HepG2 (cell line): ENCODE measurements around the gene ATXN2. TPM values are rescaled to one million over a fixed set of nuclear protein-coding genes. Genes with fewer than 3 reads are reported as not detected.
A peak's percentile ranks its signal among the peaks of the same experiment; 100 is the strongest.

Experiments used
- ATRX ChIP-seq: sonication (generic); formaldehyde crosslinking; IDR thresholded peaks from 2 replicates; pipeline ENCODE4 v1.4.0; 2020; ENCODE audit warnings: missing genetic modification reagents, borderline replicate concordance
- CERS6 ChIP-seq: sonication (generic); formaldehyde crosslinking; IDR thresholded peaks from 2 replicates; pipeline ENCODE4 v1.5.0; 2020; ENCODE audit warnings: missing genetic modification reagents
- HDAC6 ChIP-seq: fragments of 200-600 bp; sonication (generic); IDR thresholded peaks from 2 replicates; pipeline ENCODE4 v1.7.0; 2017; ENCODE audit warnings: mild to moderate bottlenecking, antibody characterized with exemption, low read length, low read depth
- MBNL3 ChIP-seq: fragments of 250-450 bp; sonication (Bioruptor Pico); conservative IDR thresholded peaks from 2 replicates; pipeline ENCODE4 v1.8.0; 2022; ENCODE audit warnings: mild to moderate bottlenecking, inconsistent platforms
- MEF2D ChIP-seq: sonication (generic); formaldehyde crosslinking; IDR thresholded peaks from 2 replicates; pipeline ENCODE4 v1.5.1; 2020; ENCODE audit warnings: mild to moderate bottlenecking, missing genetic modification reagents
- NFE2 ChIP-seq: sonication (generic); formaldehyde crosslinking; IDR thresholded peaks from 2 replicates; pipeline ENCODE4 v1.4.0; 2020; ENCODE audit warnings: missing genetic modification reagents
- NR2F6 ChIP-seq, 2 experiments: IDR thresholded peaks; 2 replicates each; pipeline ENCODE4 v1.6.1; 2016; ENCODE audit warnings: antibody characterized with exemption in 1 of 2, mild to moderate bottlenecking in 1 of 2
- RARG ChIP-seq: sonication (generic); formaldehyde crosslinking; IDR thresholded peaks from 2 replicates; pipeline ENCODE4 v1.4.0; 2020; ENCODE audit warnings: low read depth, mild to moderate bottlenecking, missing genetic modification reagents
- SNAPC5 ChIP-seq: sonication (generic); formaldehyde crosslinking; IDR thresholded peaks from 2 replicates; pipeline ENCODE4 v1.8.1; 2023; ENCODE audit warnings: mild to moderate bottlenecking, missing genetic modification reagents, borderline replicate concordance
- SOX6 ChIP-seq, 2 experiments: fragments of 450-650 bp in 1 of 2; sonication (generic) in 1 of 2; formaldehyde crosslinking in 1 of 2; IDR thresholded peaks; 2 replicates each; pipeline versions ENCODE4 v1.4.0 to v1.6.1; 2017 to 2020; ENCODE audit warnings: antibody characterized with exemption in 1 of 2, mild to moderate bottlenecking in 1 of 2, missing genetic modification reagents in 1 of 2
- TFDP2 ChIP-seq: sonication (generic); formaldehyde crosslinking; IDR thresholded peaks from 2 replicates; pipeline ENCODE4 v1.4.0; 2020; ENCODE audit warnings: missing genetic modification reagents
- THAP11 ChIP-seq: IDR thresholded peaks from 2 replicates; pipeline ENCODE4 v1.6.1; 2016; ENCODE audit warnings: missing biosample characterization, missing genetic modification reagents
- ZFP62 ChIP-seq: sonication (generic); formaldehyde crosslinking; IDR thresholded peaks from 2 replicates; pipeline ENCODE4 v1.4.0; 2020; ENCODE audit warnings: missing genetic modification reagents
- ZNF274 ChIP-seq: sonication (generic); formaldehyde crosslinking; IDR thresholded peaks from 2 replicates; pipeline ENCODE4 v1.5.1; 2020; ENCODE audit warnings: mild to moderate bottlenecking, missing genetic modification reagents
- ZNF333 ChIP-seq: sonication (generic); formaldehyde crosslinking; IDR thresholded peaks from 2 replicates; pipeline ENCODE4 v1.4.0; 2020; ENCODE audit warnings: mild to moderate bottlenecking, missing genetic modification reagents, borderline replicate concordance
- ZNF383 ChIP-seq: sonication (generic); formaldehyde crosslinking; IDR thresholded peaks from 2 replicates; pipeline ENCODE4 v1.4.0; 2020; ENCODE audit warnings: missing genetic modification reagents, mild to moderate bottlenecking, borderline replicate concordance
- ZNF446 ChIP-seq: sonication (generic); formaldehyde crosslinking; IDR thresholded peaks from 2 replicates; pipeline ENCODE4 v1.5.0; 2020; ENCODE audit warnings: mild to moderate bottlenecking, missing genetic modification reagents
- ZNF570 ChIP-seq: sonication (generic); formaldehyde crosslinking; IDR thresholded peaks from 2 replicates; pipeline ENCODE4 v1.4.0; 2020; ENCODE audit warnings: mild to moderate bottlenecking, missing genetic modification reagents, borderline replicate concordance
- ZNF574 ChIP-seq: sonication (generic); formaldehyde crosslinking; IDR thresholded peaks from 2 replicates; pipeline ENCODE4 v1.4.0; 2020; ENCODE audit warnings: missing genetic modification reagents
- ZNF768 ChIP-seq: sonication (generic); formaldehyde crosslinking; IDR thresholded peaks from 2 replicates; pipeline ENCODE4 v1.4.0; 2020; ENCODE audit warnings: missing genetic modification reagents
- ZNF781 ChIP-seq: sonication (generic); formaldehyde crosslinking; IDR thresholded peaks from 2 replicates; pipeline ENCODE4 v1.5.1; 2020; ENCODE audit warnings: borderline replicate concordance, mild to moderate bottlenecking, missing genetic modification reagents; ENCODE audit errors: not compliant biosample characterization
- ZSCAN12 ChIP-seq: sonication (generic); formaldehyde crosslinking; IDR thresholded peaks from 2 replicates; pipeline ENCODE4 v1.9.0; 2021; ENCODE audit warnings: mild to moderate bottlenecking, missing genetic modification reagents
- ZSCAN31 ChIP-seq: sonication (generic); formaldehyde crosslinking; IDR thresholded peaks from 2 replicates; pipeline ENCODE4 v1.5.0; 2020; ENCODE audit warnings: low read depth, mild to moderate bottlenecking, missing genetic modification reagents
- polyA plus RNA-seq, 8 experiments: library from polyadenylated mRNA; depleted of rRNA in 3 of 8; stranded (reverse) in 7 of 8; unstranded in 1 of 8; fragments of >200 nt; fragmentation: Illumina TruSeq in 4 of 8; extraction: Trizol in 4 of 8; gene quantifications; 2 replicates each; pipeline versions ENCODE4 v1.2.1 to v1.2.3, GENCODE V29; 2011 to 2016; ENCODE audit warnings: low read depth in 4 of 8, missing spikeins in 1 of 8, mixed read lengths in 1 of 8; ENCODE audit not compliant: insufficient read depth in 1 of 8
- total RNA-seq, 5 experiments: library from RNA; depleted of rRNA; stranded (reverse); fragments of >200 nt; fragmentation: Illumina TruSeq; extraction: Trizol; gene quantifications; 2 replicates each; pipeline ENCODE4 v1.2.3, GENCODE V29; 2016; ENCODE audit warnings: low read depth in 1 of 5

Gene ATXN2
- total and polyA plus RNA-seq, 2 of the 13 experiments (the other 11 are each of a cell fraction or from before 2014, with no cell fraction given): 18.1 to 27.1 TPM

GRCh38 chr12:111405149-111405858, 193.8 kb downstream of the ATXN2 start (continued):
- TF ChIP-seq TFDP2 (CRISPR knock-in tag) (0 out of 2 replicates have a peak, but pooled peaks have one; percentile 10), ZNF333 (CRISPR knock-in tag) (no peak), ZNF768 (peak; percentile 45; the same call in 1 of the 2 replicates), MEF2D (CRISPR knock-in tag) (peak; percentile 80; the same call in 1 of the 2 replicates), SNAPC5 (CRISPR knock-in tag) (no peak), ZSCAN12 (CRISPR knock-in tag) (0 out of 2 replicates have a peak, but pooled peaks have one; percentile 35), ZNF574 (peak; percentile 74), SOX6 (IDR thresholded peaks at IDR 0.05) (no peak), SOX6 (CRISPR knock-in tag; IDR thresholded peaks at IDR 0.05) (peak; percentile 64), NFE2 (CRISPR knock-in tag) (no peak), ZNF446 (CRISPR knock-in tag) (no peak), HDAC6 (no peak), ZNF274 (CRISPR knock-in tag) (no peak; the same call in 1 of the 2 replicates), ZNF383 (CRISPR knock-in tag) (no peak), ZNF781 (CRISPR knock-in tag) (peak; percentile 61), CERS6 (CRISPR knock-in tag) (no peak), ZSCAN31 (CRISPR knock-in tag) (no peak), MBNL3 (CRISPR knock-in tag) (no peak), ZNF570 (CRISPR knock-in tag) (no peak), ATRX (CRISPR knock-in tag) (no peak), RARG (CRISPR knock-in tag) (no peak), THAP11 (CRISPR knock-in tag) (peak; percentile 80), NR2F6 (IDR thresholded peaks at IDR 0.05) (no peak), NR2F6 (CRISPR knock-in tag; IDR thresholded peaks at IDR 0.05) (peak; percentile 45; the same call in 1 of the 2 replicates), ZFP62 (CRISPR knock-in tag) (no peak)
